NOMO-1 (cell line): Measurements from ENCODE around the gene NKRF.
A peak's percentile ranks its signal among the peaks of the same experiment; 100 is the strongest.
"Not testable (repeated sequence)": the region's sequence is repeated elsewhere in the genome, so short reads cannot be mapped to it uniquely, and the experiment has no call there.

Source experiments
- DNase-seq, 2 experiments: peaks; one replicate each; lab custom pipeline; 2025; ENCODE audit not compliant: unreplicated experiment in 2 of 2; lab: John Stamatoyannopoulos, UW

The NKRF gene

DNA sequence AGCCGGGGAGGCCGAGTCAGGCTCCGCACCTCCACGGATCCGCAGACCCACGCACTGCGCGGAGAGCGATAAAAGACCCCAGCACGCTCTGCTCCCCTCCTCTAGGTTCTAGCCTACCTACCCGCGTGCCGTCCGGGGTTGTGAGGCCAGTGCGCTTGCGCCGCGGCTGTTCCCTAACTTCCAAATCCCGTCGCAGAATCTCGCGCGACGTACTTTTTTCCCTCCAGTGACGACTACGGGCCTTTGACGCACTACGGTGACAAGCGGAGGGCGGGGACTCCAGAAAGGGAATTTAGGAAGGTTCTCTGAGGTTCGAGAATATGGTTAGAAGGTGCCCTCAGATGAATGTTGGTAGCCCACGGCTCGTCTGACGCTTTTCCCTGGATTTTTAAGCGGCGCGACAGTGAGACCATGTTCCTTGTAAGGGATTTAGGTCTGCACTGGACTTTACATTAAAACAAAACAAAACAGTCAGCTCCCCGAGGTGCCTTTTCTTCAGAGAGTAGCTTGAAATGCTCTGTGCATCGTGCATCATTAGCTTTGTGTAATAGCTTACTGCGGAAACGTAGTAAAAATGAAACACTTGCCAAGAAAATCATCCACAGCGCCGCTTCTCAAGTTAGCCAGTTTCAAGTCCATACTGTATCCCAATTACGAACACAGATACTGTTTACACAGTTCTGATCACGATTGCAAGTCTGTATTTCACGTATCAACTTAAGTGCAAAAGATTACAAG lies at the start of gene NKRF:
TSS of gene NKRF (minus strand) at position 145 of the 738 bp plus-strand sequence.
- DNase-seq, result peak; percentile 76 to 87

DNA sequence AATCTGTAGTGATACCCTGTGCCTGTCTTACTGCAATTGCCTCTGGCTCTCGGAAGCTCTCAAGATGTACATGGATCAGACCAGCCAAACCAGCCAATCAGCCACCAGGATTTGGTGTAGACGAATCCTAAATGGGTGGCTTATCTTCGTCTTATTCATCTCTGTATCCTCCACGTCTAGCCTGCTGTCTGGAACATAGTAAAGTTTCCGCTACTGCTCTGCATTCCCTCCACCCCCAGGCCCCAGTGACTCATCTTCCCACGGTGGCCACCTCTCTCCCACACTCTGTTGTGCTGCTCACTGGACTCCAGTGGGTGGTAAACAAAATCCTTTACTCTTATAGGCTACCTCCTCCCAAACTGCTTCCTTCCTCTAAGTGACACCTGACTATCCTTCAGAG lies 48.9 kb upstream of the NKRF start:
- DNase-seq, result no peak

DNA sequence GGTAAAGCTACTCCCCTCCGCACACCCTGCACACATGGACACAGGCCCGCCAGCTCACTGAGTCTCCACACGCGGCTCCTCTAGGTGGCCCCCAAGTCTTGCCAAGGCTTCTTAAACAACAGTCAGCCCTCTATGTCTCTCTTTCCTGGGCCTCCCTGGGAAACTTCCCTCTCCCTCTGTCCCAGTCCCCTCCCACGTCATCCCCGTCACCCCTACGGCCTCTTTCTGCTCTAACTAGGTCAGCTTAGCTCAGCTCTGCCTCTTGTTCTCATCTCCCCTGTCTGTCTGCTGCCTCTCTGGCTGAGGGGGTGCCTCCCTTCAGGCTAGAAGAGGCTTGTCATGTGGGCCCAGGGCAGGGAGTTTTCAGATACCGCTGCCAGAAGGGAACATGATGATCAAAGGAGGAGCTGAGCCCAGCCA lies 47.9 kb upstream of the NKRF start:
- no peak for DNase-seq

DNA sequence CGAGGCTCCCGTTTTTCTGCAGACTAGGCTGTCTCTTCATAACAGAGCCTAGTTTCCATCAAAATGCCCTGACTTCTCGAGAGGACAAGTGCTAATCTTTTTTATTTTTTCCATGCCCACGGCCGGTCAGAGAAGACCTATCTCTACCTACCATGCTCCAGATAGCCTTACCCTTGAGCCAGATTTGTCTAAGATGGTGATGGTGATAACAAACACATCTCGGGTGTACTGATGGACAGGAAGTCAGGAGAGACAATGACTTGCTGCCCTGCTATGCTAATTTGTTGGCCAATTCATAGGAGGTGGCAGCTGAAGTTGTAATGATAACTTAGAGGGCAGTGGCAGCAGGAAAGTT lies 42.2 kb upstream of the NKRF start:
- no peak for DNase-seq

DNA sequence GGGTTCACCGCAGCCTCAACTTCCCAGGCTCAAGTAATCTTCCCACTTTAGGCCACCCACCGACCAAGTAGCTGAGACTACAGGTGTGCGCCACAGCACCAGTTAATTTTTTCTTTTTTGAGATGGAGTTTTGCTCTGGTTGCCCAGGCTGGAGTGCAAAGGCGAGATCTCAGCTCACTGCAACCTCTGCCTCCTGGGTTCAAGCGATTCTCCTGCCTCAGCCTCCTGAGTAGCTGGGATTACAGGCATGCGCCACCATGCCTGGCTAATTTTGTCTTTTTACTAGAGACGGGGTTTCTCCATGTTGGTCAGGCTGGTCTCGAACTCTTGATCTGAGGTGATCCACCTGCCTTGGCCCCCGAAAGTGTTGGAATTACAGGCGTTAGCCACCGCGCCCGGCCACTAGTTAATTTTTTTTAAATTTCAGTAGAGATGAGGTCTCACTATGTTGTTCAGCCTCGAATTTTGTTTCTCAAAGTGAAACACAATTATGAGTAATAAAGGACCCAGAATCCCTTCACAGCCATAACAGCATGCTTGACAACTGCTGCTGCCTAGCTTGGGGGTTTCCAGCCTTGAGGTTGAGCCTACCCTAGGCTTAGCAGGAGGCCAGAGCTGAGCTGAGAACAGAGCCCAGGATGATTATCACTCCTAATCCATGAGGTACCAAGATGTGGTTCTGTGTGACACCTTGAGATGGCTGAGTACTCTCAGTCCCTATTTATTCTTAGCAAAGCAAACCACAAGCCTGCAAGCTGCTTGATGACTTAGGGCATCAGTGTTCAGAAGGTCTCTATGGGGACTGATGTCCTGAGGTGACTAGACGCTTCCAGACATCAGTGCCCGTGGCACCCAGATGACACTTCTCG lies 41.6 kb upstream of the NKRF start:
- DNase-seq, result no peak

DNA sequence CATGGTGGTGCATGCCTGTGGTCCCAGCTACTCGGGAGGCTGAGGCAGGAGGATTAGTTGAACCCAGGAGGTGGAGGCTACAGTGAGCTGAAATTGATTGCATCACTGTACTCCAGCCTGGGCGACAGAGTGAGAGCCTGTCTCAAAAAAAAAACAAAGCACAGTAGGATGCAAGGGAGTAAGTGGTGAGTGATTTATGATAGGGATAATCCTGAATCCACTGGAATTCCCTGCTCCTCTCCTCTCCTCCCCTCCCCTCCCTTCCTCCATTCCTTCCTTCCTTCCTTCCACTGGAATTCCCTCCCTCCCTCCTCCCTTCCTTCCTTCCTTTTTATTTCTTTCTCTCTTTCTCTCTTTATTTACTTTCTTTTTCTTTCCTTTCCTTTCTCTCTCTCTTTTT lies 40.9 kb upstream of the NKRF start:
- DNase-seq, result no peak

DNA sequence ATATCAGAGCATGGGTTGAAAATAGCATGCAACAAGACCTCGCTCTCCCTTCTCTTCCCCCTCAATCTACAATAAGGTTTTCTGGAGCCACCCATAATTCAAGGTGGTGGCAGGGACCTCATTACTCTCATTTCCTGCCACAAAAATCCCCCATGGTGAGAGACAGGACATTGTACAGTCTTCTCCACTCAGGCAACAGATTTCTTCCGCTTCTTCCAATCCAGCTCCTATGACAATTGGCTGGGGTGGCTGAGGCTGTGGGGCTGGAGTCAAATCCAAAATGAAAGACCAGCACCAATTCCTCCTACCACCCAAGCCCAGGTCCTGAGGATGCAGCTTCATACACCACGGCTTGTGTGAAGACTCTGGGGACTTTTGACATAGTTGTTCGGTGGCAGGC lies 40.3 kb upstream of the NKRF start:
- no peak for DNase-seq

DNA sequence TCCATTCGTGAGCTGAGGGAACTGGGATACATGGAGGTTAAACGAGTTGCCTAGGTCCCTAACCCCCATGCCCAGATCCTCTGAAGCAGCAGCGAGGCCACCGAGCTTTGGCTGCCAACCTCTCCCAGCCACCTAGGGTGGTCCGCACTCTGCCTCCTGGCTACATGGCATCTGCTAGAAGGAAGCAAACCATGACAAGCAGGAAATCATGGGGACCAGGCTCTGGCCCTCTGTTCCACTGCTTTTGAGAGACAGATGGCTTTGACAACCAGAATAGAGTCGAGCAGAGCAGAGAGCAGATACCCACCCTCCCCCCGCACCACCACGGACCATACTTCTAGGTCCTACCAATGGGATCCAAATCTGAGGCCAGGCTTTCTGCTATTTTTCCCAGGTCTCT lies 37.5 kb upstream of the NKRF start:
- DNase-seq, result no peak

DNA sequence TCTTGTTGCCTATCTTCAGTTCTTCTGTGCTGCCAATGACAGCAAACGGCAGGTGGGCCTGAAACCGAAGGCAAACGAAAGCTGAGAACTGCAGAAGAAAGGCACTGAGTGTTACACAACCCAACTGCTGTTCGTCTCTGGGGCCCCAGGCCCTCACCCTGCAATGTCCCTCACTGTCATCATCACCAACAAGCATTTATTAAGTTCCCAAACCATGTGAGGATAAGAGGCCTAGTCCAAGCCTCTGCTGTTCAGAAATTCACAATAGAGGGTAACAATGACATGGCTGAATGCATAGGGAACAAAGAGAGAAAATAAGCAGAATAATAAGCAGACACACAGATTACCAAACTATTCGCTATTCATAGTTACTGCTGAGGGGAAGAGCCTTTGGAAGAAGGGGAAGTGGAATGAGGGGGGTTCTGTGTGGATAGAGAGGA lies 34.5 kb upstream of the NKRF start:
- peak; percentile 88 to 90 for DNase-seq

DNA sequence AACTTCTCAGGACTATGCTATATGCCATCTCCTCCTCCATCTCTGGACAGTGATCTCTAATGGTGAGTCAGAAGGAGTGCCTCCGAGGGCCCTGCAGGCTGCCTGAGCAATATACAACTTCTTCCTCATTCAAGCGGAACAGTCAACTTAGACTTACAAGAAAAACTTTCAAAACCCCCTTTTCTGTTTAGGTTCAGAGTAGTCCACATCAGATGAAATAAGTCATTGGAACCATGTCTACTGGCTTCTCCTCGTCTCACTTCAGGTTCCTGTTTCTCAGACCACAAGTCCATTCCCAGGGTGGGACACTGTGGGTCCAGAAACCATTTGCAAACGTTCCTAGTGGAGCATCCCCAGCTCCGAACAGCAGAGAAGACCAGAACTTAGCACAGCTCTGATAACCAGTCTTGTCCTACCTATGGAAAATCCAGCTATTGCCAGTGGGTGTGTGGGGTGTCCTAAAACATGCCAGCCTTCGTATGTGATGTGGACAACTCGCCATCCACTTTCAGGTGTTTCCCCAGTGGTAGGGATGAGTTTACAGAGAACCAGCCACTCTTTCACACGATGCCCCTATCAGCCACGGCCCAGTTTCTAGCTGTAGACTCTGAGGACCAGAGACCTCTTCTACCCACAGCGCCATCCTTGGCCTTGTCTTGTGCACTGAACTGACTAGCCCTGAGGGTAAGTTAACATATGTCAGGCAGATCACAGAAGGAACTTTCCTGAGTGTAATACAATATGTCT lies 32.7 kb upstream of the NKRF start:
- DNase-seq, result peak; percentile 43 to 75

DNA sequence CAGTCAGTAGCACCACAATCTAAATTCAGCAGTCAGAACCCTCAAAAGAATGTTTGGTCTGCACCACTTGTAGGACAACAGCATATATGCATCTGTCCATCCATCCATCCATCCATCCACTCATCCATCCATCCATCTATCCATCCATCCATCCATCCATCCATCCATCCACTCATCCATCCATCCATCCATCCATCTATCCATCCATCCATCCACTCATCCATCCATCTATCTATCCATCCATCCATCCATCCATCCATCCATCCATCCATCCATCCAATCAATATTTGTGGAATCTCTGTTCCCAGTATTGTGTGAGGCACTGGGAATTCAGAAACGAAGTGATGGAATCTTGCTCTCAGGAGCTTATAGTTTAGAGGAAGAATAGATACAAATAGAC lies 31.2 kb upstream of the NKRF start:
- not testable (repeated sequence) for DNase-seq

DNA sequence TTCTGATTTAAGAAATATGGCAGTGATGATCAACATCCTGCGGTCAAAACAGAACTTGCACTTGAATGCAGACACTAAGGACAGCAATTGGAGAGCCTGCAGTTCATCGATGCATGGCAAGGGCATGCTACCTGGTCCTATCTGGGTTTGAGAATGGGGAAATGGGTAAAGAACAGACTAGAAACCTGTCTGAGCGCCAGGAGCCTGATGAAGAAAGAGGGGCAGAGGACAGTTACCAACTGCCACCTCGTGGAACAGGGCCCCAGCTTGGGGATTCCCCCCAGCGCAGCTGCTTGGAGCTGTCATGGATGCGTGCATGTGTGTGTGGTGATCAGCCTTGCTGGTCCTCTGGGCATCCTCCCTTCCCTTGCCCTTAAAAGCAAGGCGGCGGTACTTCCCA lies 30.2 kb upstream of the NKRF start:
- DNase-seq, result no peak

DNA sequence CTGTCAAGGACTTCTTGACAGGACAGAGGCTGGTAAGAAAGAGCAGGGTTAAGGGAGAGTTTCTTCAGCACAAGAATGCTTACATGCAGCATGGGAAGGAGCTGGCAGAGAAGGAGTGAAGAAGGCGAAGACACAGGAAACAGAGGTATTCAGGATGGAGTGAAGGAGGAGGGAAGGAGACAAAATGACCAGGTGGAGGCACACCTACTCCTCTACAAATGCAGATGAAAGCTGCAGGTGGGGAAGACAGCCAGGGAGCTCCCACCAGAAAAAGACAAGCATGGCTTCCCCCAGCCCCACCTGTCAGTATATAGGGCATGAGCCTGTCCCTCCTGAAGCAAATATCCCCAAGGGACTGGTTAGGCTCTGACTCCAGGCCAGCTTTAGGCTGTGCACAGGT lies 29.6 kb upstream of the NKRF start:
- no peak for DNase-seq

DNA sequence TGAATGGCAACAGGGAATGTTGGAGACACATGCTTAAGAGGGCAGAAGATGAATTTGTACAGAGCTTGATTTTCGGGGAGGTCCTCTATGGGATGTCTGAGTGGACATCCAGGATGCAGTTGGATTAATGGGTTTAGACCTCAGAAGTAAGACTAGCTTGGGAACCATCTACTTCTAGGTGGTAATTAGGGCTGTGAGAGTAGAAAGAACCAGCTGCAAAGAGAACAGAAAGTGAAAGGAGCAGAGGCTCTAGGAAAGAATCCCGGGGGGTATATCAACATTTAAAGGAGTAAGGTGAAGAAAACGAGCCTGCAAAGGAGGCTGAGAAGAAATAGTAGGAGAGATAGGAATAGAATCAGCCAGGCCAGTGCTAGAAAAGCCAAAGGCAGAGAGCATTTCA lies 29.0 kb upstream of the NKRF start:
- no peak for DNase-seq

DNA sequence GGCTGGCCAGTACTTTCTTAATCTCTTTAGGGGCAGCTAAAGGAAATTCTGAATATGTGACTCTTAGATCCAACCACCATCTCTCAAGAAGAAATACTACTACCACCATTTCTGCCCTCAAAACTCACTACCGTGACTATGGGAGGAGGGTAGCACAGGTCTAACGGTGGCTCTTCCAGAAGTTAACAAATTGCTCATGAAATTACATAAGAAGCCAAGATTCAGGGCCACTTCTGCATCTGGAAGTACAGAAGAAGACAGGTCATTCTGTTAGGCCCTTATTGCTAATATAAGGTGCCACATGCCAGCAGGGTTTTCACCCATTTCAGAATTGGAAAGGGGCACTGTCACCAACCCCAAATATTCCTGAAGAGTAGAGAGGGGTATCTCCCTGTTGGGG lies 19.6 kb upstream of the NKRF start:
- DNase-seq, result peak in 1 of 2 experiments; percentile 28

DNA sequence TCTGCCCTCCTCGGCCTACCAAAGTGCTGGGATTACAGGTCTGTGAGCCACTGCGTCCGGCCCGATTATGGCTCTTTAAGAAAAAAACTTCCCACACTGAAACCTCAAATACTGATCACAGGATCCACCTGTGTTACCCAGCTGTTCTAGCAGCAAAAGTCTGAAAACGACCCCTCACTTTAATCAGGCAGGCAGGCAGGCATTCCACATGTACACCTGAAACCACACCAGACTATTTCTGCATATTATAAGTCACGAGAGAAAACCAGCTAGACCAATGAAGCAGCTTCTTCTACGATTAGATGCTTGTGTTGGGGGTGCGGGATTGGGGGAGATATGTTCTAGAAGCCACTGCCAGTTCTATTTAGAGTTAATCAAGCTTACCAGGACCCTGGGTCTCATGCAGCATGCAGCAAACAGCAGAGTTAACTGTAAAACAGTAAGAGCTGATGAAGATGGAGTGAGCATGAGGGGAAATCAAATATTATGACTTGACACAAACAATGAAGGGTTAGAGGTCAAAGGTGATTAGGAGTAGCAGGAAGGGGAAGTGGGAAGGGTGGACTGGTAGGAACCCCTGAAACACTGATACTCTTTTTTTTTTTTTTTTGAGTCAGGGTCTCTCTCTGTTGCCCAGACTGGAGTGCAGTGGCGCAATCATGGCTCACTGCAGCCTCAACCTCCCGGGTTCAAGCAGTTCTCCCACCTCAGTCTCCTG lies 18.9 kb upstream of the NKRF start:
- DNase-seq, result no peak

DNA sequence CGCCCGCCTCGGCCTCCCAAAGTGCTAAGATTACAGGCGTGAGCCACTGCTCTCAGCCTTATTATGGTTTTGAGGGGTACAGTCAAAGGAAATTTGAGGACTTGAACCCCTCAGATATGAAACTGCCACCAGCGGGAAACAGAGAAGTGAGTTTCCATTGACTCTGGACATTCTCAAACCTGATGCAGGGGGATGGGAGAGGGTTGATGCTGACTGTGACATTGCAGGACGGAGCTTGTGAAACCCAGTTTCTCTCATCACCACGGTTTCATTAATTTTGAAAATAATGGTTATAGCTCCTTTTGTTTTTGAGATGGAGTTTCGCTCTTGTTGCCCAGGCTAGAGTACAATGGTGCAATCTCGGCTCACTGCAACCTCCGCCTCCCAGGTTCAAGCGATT lies 18.2 kb upstream of the NKRF start:
- no peak for DNase-seq

DNA sequence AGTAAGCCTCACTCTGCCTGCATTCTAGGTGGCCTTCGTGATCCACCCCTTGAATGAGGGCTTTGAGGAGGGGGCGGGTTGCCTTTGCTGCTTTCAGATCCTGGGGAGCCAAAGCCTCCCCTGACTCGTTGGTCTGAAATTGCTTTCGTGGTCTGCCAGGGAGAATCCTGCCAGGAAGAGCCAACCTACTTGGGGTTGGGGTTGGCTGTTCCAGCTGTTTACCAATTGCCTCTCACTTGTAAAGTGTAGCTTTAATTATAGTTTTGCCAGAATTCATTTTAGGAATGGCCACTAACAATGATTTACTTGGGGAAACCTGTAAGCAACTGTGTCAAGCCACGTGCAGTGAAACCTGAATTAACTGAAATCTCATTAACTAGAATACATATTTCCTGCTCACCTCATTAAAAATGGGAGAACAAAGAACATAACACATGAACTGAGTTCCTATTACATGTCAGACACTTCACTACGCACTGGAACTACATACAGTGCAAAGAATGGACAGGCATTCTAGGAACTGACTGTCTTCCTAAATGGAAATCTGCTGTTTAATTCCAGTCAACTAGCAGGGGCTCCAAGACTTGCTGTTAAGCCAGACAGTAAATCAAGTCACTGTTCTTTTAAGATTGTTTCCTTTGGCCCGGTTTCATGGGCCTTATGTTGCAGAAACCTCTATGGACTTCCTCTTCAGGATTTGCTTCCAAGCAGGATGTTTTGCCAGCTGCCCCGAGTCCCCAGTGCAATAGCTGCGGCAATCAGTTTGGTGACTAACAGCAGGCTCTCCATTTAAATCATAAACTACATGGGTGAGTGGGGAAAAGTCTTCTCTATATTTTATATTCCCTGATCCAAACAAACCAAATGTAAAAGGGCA lies 16.4 kb upstream of the NKRF start:
- no peak for DNase-seq

DNA sequence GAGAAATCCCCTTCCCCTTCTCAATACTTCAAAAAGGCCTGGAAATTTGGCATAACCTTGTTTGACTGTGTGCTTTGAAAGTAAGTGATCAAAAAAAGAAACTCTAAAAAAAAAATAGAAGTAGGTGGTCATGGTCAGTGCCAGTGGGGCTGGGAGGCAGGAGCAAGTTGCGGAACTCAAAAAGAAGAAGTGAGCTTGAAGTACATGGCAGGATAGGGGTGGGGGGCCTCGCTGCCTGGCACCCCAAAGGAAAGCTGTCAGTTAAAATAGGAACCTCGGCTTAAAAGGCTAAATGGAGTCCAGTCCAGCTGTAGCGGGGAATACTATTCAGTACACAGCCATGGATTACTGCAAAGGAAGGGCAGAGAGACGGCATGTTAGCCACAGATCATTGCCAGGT lies 12.2 kb upstream of the NKRF start:
- DNase-seq, result peak; percentile 82 to 83
